Nephron progenitor cell (in vitro differentiated cells): ENCODE results near the gene HOOK1.
"Not testable (repeated sequence)": the region's sequence is repeated elsewhere in the genome, so short reads cannot be mapped to it uniquely, and the experiment has no call there.

Source experiments
- DNase-seq: peaks from one replicate; pipeline ENCODE4 v3.0.0; 2021
- H3K27ac Mint-ChIP-seq: 2 replicates; pipeline ENCODE4 v1.8.0; 2021; ENCODE audit warnings: mild to moderate bottlenecking, moderate library complexity, mixed read lengths
- H3K27me3 Mint-ChIP-seq: 2 replicates; pipeline ENCODE4 v1.8.0; 2021; ENCODE audit warnings: mild to moderate bottlenecking, low read depth, mixed read lengths; ENCODE audit not compliant: poor library complexity
- H3K36me3 Mint-ChIP-seq: 2 replicates; pipeline ENCODE4 v1.8.0; 2021; ENCODE audit warnings: low read depth, mixed read lengths
- H3K4me1 Mint-ChIP-seq: 2 replicates; pipeline ENCODE4 v1.8.0; 2021; ENCODE audit warnings: mixed read lengths
- H3K4me3 Mint-ChIP-seq: 2 replicates; pipeline ENCODE4 v1.8.0; 2021; ENCODE audit warnings: mild to moderate bottlenecking, moderate library complexity, mixed read lengths
- H3K9me3 Mint-ChIP-seq: 2 replicates; pipeline ENCODE4 v1.8.0; 2021; ENCODE audit warnings: mild to moderate bottlenecking, moderate library complexity, mixed read lengths
- TF ChIP-seq, protein P1 (sequence below): fragments of 200-600 bp; sonication (generic); IDR thresholded peaks from 2 replicates; pipeline ENCODE4 v1.5.0; 2021; ENCODE audit warnings: antibody characterized with exemption

Gene HOOK1

GRCh38 chr1:59852117-59852516 is 37.4 kb downstream of the HOOK1 start:
- H3K4me3 Mint-ChIP-seq = no peak overlapping the region
- TF ChIP-seq, protein P1, sequence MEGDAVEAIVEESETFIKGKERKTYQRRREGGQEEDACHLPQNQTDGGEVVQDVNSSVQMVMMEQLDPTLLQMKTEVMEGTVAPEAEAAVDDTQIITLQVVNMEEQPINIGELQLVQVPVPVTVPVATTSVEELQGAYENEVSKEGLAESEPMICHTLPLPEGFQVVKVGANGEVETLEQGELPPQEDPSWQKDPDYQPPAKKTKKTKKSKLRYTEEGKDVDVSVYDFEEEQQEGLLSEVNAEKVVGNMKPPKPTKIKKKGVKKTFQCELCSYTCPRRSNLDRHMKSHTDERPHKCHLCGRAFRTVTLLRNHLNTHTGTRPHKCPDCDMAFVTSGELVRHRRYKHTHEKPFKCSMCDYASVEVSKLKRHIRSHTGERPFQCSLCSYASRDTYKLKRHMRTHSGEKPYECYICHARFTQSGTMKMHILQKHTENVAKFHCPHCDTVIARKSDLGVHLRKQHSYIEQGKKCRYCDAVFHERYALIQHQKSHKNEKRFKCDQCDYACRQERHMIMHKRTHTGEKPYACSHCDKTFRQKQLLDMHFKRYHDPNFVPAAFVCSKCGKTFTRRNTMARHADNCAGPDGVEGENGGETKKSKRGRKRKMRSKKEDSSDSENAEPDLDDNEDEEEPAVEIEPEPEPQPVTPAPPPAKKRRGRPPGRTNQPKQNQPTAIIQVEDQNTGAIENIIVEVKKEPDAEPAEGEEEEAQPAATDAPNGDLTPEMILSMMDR = no peak
- H3K9me3 Mint-ChIP-seq = peaks cover 8% of the 10 kb centered on the region
- peaks cover 9% of the 10 kb centered on the region for H3K4me1 Mint-ChIP-seq
- H3K27ac Mint-ChIP-seq = no peak overlapping the region
- DNase-seq = no peak
- H3K36me3 Mint-ChIP-seq = peaks cover 10% of the 10 kb centered on the region
- no peaks in the 10 kb centered on the region for H3K27me3 Mint-ChIP-seq

- not testable (repeated sequence) for H3K4me3 Mint-ChIP-seq, H3K36me3 Mint-ChIP-seq, H3K27ac Mint-ChIP-seq, H3K27me3 Mint-ChIP-seq, DNase-seq, H3K9me3 Mint-ChIP-seq
- peaks cover 10% of the 10 kb centered on the region for H3K4me1 Mint-ChIP-seq
These were observed 40.5 kb downstream of the HOOK1 start for GRCh38 chr1:59855297-59855696.

DNA sequence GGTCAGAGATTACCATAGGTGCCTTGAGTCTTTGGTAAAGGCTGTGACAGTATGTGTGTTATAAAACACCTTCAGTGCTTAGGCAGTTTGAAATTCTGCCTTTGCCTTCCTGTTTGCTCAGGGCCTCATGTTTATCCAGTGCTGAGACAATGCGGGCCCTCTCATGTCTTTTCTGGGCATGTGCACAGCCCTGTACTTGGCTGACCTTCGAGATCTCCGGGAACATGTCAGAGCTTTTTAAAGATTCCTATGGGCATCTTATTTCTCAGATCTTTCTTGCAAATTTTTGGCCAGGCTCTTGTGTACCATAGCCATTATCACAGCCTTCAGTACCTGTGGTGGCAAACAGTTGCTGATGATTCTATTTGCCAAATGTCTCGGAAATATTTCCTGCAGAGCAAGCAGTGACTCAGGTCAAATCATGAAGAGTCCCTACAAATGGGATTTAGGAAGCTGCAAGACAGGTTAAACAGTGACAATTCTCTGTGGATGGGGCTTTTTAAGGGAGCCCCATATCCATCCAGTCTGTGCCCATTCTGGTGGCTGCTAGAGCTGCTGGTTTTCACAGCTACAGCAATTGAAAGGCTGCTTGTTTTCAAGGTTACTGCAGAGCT is 42.1 kb downstream of the HOOK1 start:
- Mint-ChIP-seq H3K4me3 (no peak overlapping the region), H3K9me3 (peaks cover 8% of the 10 kb centered on the region), H3K27ac (no peak overlapping the region), H3K27me3 (no peaks in the 10 kb centered on the region), H3K36me3 (peaks cover 7% of the 10 kb centered on the region), H3K4me1 (peaks cover 10% of the 10 kb centered on the region)
- no peak for DNase-seq
- TF ChIP-seq, protein P1 = no peak

- Mint-ChIP-seq H3K9me3 (peaks cover 8% of the 10 kb centered on the region), H3K4me3 (no peak overlapping the region), H3K4me1 (peaks cover 10% of the 10 kb centered on the region), H3K27ac (no peak overlapping the region), H3K27me3 (no peaks in the 10 kb centered on the region), H3K36me3 (peaks cover 7% of the 10 kb centered on the region)
- TF ChIP-seq, protein P1 = no peak
- DNase-seq = no peak
These were observed 43.1 kb downstream of the HOOK1 start for GRCh38 chr1:59857679-59858354.

DNA sequence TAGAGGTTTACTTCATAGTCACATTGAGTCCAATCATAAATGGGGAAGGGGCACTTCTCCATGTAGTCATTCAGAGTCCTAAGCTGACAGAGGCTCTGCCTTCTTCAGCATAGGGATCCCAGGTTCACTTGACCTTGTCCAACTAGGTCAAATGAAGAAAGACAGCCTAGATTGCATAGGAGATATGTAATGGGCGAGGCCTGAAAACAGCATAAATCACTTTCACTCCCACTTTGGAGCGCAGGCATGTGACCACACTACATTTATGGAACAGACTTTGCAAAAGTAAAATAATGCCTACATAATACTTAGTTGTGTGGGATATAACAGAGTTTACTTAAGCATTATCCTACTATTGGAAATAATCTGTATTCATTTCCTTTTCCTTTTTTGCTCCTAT is 51.7 kb downstream of the HOOK1 start:
- H3K4me1 Mint-ChIP-seq = no peaks in the 10 kb centered on the region
- no peak overlapping the region for H3K4me3 Mint-ChIP-seq
- H3K9me3 Mint-ChIP-seq = no peaks in the 10 kb centered on the region
- H3K27me3 Mint-ChIP-seq = no peaks in the 10 kb centered on the region
- DNase-seq = no peak
- no peaks in the 10 kb centered on the region for H3K36me3 Mint-ChIP-seq
- TF ChIP-seq, protein P1 = no peak
- no peak overlapping the region for H3K27ac Mint-ChIP-seq

DNA sequence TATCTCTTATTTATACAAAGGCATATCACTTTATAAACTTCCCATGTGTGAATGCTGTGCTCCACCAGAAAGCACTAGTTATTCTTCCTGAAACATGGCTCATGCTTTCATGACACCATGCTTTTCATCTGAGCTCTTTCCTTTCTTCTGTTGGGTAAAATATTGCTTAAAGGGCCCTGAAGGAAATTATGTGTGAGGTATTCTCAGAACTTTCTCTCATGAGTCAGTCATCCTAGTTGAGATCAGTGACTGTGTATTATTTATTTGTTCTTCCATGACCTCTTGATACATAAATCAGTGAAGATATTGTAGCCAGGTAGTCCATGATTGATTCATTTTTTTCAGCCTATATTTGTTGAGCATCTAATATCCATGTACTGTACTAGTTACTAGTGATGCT is 57.0 kb downstream of the HOOK1 start:
- H3K27ac Mint-ChIP-seq = no peak overlapping the region
- TF ChIP-seq, protein P1 = no peak
- H3K9me3 Mint-ChIP-seq = peaks cover 7% of the 10 kb centered on the region
- peaks cover under 1% of the 10 kb centered on the region for H3K36me3 Mint-ChIP-seq
- H3K27me3 Mint-ChIP-seq = no peaks in the 10 kb centered on the region
- no peak overlapping the region for H3K4me3 Mint-ChIP-seq
- no peak for DNase-seq
- no peaks in the 10 kb centered on the region for H3K4me1 Mint-ChIP-seq
